ENCODE data around the gene TTC12. TPM values are rescaled to one million over a fixed set of nuclear protein-coding genes. Genes with fewer than 3 reads are reported as not detected.

The TTC12 gene
- total and polyA plus RNA-seq, 2 of the 8 experiments (the other 6 are each of a cell fraction or from before 2014, with no cell fraction given), result 4.7 to 9.0 TPM

DNA sequence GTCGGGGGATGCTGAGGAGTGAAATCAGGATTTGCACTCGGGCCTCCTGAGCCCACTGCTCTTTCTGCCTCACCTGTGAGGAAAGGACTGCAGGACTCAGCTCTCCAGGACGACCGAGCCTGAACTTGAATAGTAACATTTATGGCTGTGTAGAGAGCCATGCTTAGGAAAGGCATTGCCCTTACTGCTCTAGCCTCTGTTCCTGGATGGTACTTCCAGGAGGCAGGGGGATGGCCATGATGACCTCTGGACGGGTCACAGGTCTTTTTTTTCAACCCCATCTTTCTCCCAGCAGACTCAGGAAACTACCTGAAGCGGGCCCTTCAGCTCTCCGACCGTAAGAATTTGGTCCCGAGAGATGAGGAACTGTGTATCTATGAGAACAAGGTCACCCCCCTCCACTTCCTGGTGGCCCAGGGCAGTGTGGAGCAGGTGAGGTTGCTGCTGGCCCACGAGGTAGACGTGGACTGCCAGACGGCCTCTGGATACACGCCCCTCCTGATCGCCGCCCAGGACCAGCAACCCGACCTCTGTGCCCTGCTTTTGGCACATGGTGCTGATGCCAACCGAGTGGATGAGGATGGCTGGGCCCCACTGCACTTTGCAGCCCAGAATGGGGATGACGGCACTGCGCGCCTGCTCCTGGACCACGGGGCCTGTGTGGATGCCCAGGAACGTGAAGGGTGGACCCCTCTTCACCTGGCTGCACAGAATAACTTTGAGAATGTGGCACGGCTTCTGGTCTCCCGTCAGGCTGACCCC lies 84.5 kb downstream of the TTC12 start (continued):
- TF ChIP-seq, protein P1, sequence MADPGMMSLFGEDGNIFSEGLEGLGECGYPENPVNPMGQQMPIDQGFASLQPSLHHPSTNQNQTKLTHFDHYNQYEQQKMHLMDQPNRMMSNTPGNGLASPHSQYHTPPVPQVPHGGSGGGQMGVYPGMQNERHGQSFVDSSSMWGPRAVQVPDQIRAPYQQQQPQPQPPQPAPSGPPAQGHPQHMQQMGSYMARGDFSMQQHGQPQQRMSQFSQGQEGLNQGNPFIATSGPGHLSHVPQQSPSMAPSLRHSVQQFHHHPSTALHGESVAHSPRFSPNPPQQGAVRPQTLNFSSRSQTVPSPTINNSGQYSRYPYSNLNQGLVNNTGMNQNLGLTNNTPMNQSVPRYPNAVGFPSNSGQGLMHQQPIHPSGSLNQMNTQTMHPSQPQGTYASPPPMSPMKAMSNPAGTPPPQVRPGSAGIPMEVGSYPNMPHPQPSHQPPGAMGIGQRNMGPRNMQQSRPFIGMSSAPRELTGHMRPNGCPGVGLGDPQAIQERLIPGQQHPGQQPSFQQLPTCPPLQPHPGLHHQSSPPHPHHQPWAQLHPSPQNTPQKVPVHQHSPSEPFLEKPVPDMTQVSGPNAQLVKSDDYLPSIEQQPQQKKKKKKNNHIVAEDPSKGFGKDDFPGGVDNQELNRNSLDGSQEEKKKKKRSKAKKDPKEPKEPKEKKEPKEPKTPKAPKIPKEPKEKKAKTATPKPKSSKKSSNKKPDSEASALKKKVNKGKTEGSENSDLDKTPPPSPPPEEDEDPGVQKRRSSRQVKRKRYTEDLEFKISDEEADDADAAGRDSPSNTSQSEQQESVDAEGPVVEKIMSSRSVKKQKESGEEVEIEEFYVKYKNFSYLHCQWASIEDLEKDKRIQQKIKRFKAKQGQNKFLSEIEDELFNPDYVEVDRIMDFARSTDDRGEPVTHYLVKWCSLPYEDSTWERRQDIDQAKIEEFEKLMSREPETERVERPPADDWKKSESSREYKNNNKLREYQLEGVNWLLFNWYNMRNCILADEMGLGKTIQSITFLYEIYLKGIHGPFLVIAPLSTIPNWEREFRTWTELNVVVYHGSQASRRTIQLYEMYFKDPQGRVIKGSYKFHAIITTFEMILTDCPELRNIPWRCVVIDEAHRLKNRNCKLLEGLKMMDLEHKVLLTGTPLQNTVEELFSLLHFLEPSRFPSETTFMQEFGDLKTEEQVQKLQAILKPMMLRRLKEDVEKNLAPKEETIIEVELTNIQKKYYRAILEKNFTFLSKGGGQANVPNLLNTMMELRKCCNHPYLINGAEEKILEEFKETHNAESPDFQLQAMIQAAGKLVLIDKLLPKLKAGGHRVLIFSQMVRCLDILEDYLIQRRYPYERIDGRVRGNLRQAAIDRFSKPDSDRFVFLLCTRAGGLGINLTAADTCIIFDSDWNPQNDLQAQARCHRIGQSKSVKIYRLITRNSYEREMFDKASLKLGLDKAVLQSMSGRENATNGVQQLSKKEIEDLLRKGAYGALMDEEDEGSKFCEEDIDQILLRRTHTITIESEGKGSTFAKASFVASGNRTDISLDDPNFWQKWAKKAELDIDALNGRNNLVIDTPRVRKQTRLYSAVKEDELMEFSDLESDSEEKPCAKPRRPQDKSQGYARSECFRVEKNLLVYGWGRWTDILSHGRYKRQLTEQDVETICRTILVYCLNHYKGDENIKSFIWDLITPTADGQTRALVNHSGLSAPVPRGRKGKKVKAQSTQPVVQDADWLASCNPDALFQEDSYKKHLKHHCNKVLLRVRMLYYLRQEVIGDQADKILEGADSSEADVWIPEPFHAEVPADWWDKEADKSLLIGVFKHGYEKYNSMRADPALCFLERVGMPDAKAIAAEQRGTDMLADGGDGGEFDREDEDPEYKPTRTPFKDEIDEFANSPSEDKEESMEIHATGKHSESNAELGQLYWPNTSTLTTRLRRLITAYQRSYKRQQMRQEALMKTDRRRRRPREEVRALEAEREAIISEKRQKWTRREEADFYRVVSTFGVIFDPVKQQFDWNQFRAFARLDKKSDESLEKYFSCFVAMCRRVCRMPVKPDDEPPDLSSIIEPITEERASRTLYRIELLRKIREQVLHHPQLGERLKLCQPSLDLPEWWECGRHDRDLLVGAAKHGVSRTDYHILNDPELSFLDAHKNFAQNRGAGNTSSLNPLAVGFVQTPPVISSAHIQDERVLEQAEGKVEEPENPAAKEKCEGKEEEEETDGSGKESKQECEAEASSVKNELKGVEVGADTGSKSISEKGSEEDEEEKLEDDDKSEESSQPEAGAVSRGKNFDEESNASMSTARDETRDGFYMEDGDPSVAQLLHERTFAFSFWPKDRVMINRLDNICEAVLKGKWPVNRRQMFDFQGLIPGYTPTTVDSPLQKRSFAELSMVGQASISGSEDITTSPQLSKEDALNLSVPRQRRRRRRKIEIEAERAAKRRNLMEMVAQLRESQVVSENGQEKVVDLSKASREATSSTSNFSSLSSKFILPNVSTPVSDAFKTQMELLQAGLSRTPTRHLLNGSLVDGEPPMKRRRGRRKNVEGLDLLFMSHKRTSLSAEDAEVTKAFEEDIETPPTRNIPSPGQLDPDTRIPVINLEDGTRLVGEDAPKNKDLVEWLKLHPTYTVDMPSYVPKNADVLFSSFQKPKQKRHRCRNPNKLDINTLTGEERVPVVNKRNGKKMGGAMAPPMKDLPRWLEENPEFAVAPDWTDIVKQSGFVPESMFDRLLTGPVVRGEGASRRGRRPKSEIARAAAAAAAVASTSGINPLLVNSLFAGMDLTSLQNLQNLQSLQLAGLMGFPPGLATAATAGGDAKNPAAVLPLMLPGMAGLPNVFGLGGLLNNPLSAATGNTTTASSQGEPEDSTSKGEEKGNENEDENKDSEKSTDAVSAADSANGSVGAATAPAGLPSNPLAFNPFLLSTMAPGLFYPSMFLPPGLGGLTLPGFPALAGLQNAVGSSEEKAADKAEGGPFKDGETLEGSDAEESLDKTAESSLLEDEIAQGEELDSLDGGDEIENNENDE (IDR thresholded peaks at IDR 0.05; ENCODE audit: insufficient replicate concordance, low read length), result no peak
- TF ChIP-seq NANOG (IDR thresholded peaks at IDR 0.05; ENCODE audit: insufficient read depth, low read depth, low read length, poor library complexity, severe bottlenecking) (no peak), CHD1 (IDR thresholded peaks at IDR 0.05; ENCODE audit: low read depth, low read length) (no peak), EGR1 (IDR thresholded peaks at IDR 0.05; ENCODE audit: borderline replicate concordance, low read depth, low read length) (no peak), HDAC6 (IDR thresholded peaks at IDR 0.05; ENCODE audit: low read depth, low read length) (no peak), NRF1 (IDR thresholded peaks at IDR 0.05; ENCODE audit: low read depth, low read length) (no peak), BRCA1 (IDR thresholded peaks at IDR 0.05; ENCODE audit: low read depth, low read length) (no peak)
- TF ChIP-seq, protein P2, sequence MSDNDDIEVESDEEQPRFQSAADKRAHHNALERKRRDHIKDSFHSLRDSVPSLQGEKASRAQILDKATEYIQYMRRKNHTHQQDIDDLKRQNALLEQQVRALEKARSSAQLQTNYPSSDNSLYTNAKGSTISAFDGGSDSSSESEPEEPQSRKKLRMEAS (IDR thresholded peaks at IDR 0.05), result no peak
